Ovary (tissue), 9 donors: ENCODE measurements around the gene UBR4. TPM values are rescaled to one million over a fixed set of nuclear protein-coding genes. Genes with fewer than 3 reads are reported as not detected.

Source experiments
- DNase-seq, 5 donors: peaks; one replicate each; pipeline ENCODE4 v3.0.0-alpha.2; 2019 to 2020
- H3K27ac ChIP-seq, 2 donors: fragments of 200-600 bp; one replicate each; pipeline versions ENCODE4 v1.5.1 to v1.8.0; 2019 to 2022
- H3K27me3 ChIP-seq: fragments of 200-600 bp; one replicate; pipeline ENCODE4 v1.8.0; 2022
- H3K36me3 ChIP-seq: fragments of 200-600 bp; sonication (generic); one replicate; pipeline ENCODE4 v1.5.1; 2019
- H3K4me1 ChIP-seq: one replicate; pipeline ENCODE4 v1.8.1; 2013; ENCODE audit warnings: mild to moderate bottlenecking, moderate library complexity; ENCODE audit not compliant: insufficient read depth
- H3K4me3 ChIP-seq: fragments of 200-600 bp; sonication (generic); one replicate; pipeline ENCODE4 v1.5.1; 2017
- H3K9me3 ChIP-seq, 2 donors: fragments of 200-600 bp in 1 of 2; sonication (generic) in 1 of 2; one replicate each; pipeline versions ENCODE4 v1.5.1 to v1.8.1; 2013 to 2019; ENCODE audit warnings: mild to moderate bottlenecking in 1 of 2, moderate library complexity in 1 of 2
- CTCF ChIP-seq, 3 donors: fragments of 450-650 bp in 2 of 3; fragments of 200-600 bp in 1 of 3; IDR thresholded peaks; one replicate each; pipeline versions ENCODE4 v1.5.1 to v1.8.0; 2016 to 2022; ENCODE audit warnings: antibody characterized with exemption in 3 of 3, mild to moderate bottlenecking in 1 of 3
- EP300 ChIP-seq: sonication (generic); formaldehyde crosslinking; IDR thresholded peaks from one replicate; pipeline ENCODE4 v1.6.1; 2017; ENCODE audit warnings: antibody characterized with exemption
- POLR2A ChIP-seq: fragments of 450-650 bp; IDR thresholded peaks from one replicate; pipeline ENCODE4 v1.6.1; 2017; ENCODE audit warnings: antibody characterized with exemption, mild to moderate bottlenecking, moderate library complexity
- WGBS, 3 donors: extraction: QIAGEN DNeasy Blood & Tissue Kit in 1 of 3; methylation state at CpG; one replicate each; pipeline versions ENCODE4 v1.1.5 to v1.1.7; 2013 to 2017; 5-methylcytosine and 5-hydroxymethylcytosine counted together
- intact Hi-C, 4 donors: fragments of 100-400 bp; cut with DNase I; formaldehyde crosslinking; loops; one replicate each; pipeline versions ENCODE4 v1.11.0 to v1.15.1; 2022 to 2023
- polyA plus RNA-seq, 2 donors: library from polyadenylated mRNA; stranded (reverse); fragments of 200-250 nt in 1 of 2; fragments of 350-450 nt in 1 of 2; fragmentation: Illumina TruSeq in 1 of 2; extraction: RNeasy Lipid Tissue Mini Kit (QIAGEN cat#74804) in 1 of 2; gene quantifications; one replicate each; pipeline ENCODE4 v1.2.3, GENCODE V29; 2013 to 2014
- total RNA-seq, 7 donors: library from RNA; depleted of rRNA in 2 of 7; stranded (reverse); fragments of >200 nt in 2 of 7; fragmentation: NEBNext Ultra II Directional in 3 of 7; extraction: Animal tissue kit (Norgen Biotek cat#: 25700) in 3 of 7; gene quantifications; one replicate each; pipeline versions ENCODE4 v1.1.0 to v1.2.4, GENCODE V29; 2016 to 2023
- donor health status: DM: no; HTN: no; CAD: no; lungs with moderate emphysema.
- donor health status: DM: no; HTN: no; CAD: no.
- donor health status: Bipolar disorder and iron deficiency.
- donor health status: DM: yes; HTN: yes; CAD: no.
- donor health status: DM: no; HTN: no; CAD: no.
- donor health status: DM: yes; HTN: yes; CAD: no.

UBR4 gene
- total and polyA plus RNA-seq, 9 donors, result 78.7 to 139 (median 118) TPM

- Histone ChIP-seq H3K4me3 (no peak overlapping the region), H3K4me1 (no peaks in the 10 kb centered on the region), H3K27ac (no peak overlapping the region), H3K36me3 (no peaks in the 10 kb centered on the region), H3K27me3 (no peaks in the 10 kb centered on the region), H3K9me3 (no peaks in the 10 kb centered on the region)
- DNase-seq, result no peak
- intact Hi-C loops, result no loop called here
- TF ChIP-seq EP300, result no peak
- TF ChIP-seq POLR2A, result no peak
- TF ChIP-seq CTCF (IDR thresholded peaks at IDR 0.05), result no peak
- 23 to 37% (median 30%) methylated on average over 11 of the region's 11 CpGs for WGBS, 3 donors
These were observed 155.1 kb downstream of the UBR4 start for GRCh38 chr1:19055001-19055400.

GRCh38 chr1:19054216-19054615, 155.8 kb downstream of the UBR4 start:
- Histone ChIP-seq H3K4me1 (peaks cover 2% of the 10 kb centered on the region), H3K36me3 (no peaks in the 10 kb centered on the region), H3K4me3 (no peak overlapping the region), H3K27me3 (no peaks in the 10 kb centered on the region), H3K9me3 (no peaks in the 10 kb centered on the region), H3K27ac (no peak overlapping the region)
- intact Hi-C loops, result no loop called here
- TF ChIP-seq CTCF (IDR thresholded peaks at IDR 0.05) (no peak), POLR2A (no peak), EP300 (no peak)
- no peak for DNase-seq
- 44 to 67% (median 47%) methylated on average over 9 to 15 of the region's 15 CpGs for WGBS, 3 donors

GRCh38 chr1:19053486-19053885, 156.6 kb downstream of the UBR4 start:
- 41 to 46% (median 43%) methylated on average over 8 of the region's 8 CpGs for WGBS, 3 donors
- intact Hi-C loops, result no loop called here

GRCh38 chr1:19049798-19050197, 160.3 kb downstream of the UBR4 start:
- Histone ChIP-seq H3K27ac (no peak overlapping the region), H3K27me3 (no peaks in the 10 kb centered on the region), H3K9me3 (no peaks in the 10 kb centered on the region), H3K4me3 (no peak overlapping the region), H3K36me3 (no peaks in the 10 kb centered on the region), H3K4me1 (peaks cover 4% of the 10 kb centered on the region)
- 53 to 74% (median 56%) methylated on average over 5 of the region's 5 CpGs for WGBS, 3 donors
- TF ChIP-seq EP300 (no peak), POLR2A (no peak), CTCF (IDR thresholded peaks at IDR 0.05) (no peak)
- no peak for DNase-seq
- intact Hi-C loops, result no loop called here

More at GRCh38 chr1:19053486-19053885, 156.6 kb downstream of the UBR4 start:
- no peak overlapping the region for H3K4me3 ChIP-seq
- peaks cover 4% of the 10 kb centered on the region for H3K4me1 ChIP-seq
- no peak for DNase-seq
- no peak overlapping the region for H3K27ac ChIP-seq
- no peaks in the 10 kb centered on the region for H3K27me3 ChIP-seq
- H3K9me3 ChIP-seq, result no peaks in the 10 kb centered on the region
- H3K36me3 ChIP-seq, result no peaks in the 10 kb centered on the region
- TF ChIP-seq POLR2A, result no peak
- TF ChIP-seq EP300, result no peak
- no peak for TF ChIP-seq CTCF (IDR thresholded peaks at IDR 0.05)
